ENCODE data around the gene THSD8. TPM values are rescaled to one million over a fixed set of nuclear protein-coding genes. Genes with fewer than 3 reads are reported as not detected.

Gene THSD8
- polyA plus RNA-seq, 1 donor from 2014 or later = not detected

DNA sequence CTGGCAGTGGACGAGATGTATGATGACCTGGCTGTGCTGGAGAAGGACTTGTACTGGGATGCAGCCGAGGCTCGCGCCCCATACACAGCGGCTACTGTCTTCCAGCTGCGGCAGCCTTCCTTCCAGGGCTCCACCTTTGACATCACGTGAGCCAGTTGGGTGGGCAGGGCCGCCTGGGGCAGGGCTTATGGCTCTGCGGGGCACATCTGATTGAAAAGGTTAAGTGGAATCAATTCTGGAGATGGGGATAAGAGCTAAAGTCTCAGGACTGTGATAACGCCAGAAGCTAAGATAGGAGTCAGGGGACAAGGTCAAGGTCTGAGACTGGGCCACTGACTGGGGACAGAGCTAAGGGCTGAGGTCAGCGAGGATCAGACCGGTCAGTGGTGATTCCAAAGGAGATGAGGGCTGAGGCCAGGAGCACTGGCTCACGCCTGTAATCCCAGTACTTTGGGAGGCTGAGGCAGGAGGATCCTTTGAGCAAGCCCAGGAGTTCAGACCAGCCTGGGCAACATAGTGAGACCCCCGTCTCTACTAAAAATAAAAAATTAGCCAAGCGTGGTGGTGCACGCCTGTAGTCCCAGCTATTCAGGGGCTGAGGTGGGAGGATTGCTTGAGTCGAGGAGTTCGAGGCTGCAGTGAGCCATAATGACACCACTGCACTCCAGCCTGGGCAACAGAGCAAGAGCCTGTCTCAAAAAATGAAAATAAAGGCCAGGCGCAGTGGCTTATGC lies 45.6 kb upstream of the THSD8 start:
- Histone ChIP-seq H3K4me3 (ENCODE audit: low read length) (no peak overlapping the region), H4K20me1 (ENCODE audit: insufficient read depth) (no peaks in the 10 kb centered on the region), H2AFZ (ENCODE audit: low read depth, low read length) (no peak overlapping the region), H3K9me3 (ENCODE audit: low read length) (no peaks in the 10 kb centered on the region), H3K36me3 (ENCODE audit: insufficient read depth, low read length) (no peaks in the 10 kb centered on the region), H3K9ac (ENCODE audit: low read length) (no peak overlapping the region), H3F3A (ENCODE audit: insufficient read depth, low read length, poor library complexity, severe bottlenecking) (no peaks in the 10 kb centered on the region), H3K27ac (ENCODE audit: low read length) (no peak overlapping the region), H3K27me3 (ENCODE audit: insufficient read depth, low read depth, low read length) (peaks cover 11% of the 10 kb centered on the region), H3K9me2 (ENCODE audit: insufficient read depth, low read length) (no peaks in the 10 kb centered on the region), H3K79me2 (replicated peaks; ENCODE audit: insufficient read depth, low read length) (no peaks in the 10 kb centered on the region), H3K4me2 (ENCODE audit: low read length) (no peak overlapping the region)
- TF ChIP-seq EP300 (conservative IDR thresholded peaks at IDR 0.05; ENCODE audit: poor library complexity, severe bottlenecking) = no peak
- no peak for TF ChIP-seq TAF1 (IDR thresholded peaks at IDR 0.05; ENCODE audit: low read depth)
- TF ChIP-seq RAD21 (conservative IDR thresholded peaks at IDR 0.05) = no peak
- TF ChIP-seq SMC3 (conservative IDR thresholded peaks at IDR 0.05; ENCODE audit: poor library complexity) = no peak
- TF ChIP-seq POLR2AphosphoS5 (IDR thresholded peaks at IDR 0.05) = no peak
- no peak for TF ChIP-seq MXI1 (conservative IDR thresholded peaks at IDR 0.05; ENCODE audit: poor library complexity, severe bottlenecking)
- no peak for TF ChIP-seq EZH2 (IDR thresholded peaks at IDR 0.05; ENCODE audit: borderline replicate concordance, insufficient read depth, low read length, poor library complexity, severe bottlenecking)
- TF ChIP-seq, protein P1, sequence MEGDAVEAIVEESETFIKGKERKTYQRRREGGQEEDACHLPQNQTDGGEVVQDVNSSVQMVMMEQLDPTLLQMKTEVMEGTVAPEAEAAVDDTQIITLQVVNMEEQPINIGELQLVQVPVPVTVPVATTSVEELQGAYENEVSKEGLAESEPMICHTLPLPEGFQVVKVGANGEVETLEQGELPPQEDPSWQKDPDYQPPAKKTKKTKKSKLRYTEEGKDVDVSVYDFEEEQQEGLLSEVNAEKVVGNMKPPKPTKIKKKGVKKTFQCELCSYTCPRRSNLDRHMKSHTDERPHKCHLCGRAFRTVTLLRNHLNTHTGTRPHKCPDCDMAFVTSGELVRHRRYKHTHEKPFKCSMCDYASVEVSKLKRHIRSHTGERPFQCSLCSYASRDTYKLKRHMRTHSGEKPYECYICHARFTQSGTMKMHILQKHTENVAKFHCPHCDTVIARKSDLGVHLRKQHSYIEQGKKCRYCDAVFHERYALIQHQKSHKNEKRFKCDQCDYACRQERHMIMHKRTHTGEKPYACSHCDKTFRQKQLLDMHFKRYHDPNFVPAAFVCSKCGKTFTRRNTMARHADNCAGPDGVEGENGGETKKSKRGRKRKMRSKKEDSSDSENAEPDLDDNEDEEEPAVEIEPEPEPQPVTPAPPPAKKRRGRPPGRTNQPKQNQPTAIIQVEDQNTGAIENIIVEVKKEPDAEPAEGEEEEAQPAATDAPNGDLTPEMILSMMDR (IDR thresholded peaks at IDR 0.05; ENCODE audit: poor library complexity, severe bottlenecking) = no peak
- TF ChIP-seq, protein P2, sequence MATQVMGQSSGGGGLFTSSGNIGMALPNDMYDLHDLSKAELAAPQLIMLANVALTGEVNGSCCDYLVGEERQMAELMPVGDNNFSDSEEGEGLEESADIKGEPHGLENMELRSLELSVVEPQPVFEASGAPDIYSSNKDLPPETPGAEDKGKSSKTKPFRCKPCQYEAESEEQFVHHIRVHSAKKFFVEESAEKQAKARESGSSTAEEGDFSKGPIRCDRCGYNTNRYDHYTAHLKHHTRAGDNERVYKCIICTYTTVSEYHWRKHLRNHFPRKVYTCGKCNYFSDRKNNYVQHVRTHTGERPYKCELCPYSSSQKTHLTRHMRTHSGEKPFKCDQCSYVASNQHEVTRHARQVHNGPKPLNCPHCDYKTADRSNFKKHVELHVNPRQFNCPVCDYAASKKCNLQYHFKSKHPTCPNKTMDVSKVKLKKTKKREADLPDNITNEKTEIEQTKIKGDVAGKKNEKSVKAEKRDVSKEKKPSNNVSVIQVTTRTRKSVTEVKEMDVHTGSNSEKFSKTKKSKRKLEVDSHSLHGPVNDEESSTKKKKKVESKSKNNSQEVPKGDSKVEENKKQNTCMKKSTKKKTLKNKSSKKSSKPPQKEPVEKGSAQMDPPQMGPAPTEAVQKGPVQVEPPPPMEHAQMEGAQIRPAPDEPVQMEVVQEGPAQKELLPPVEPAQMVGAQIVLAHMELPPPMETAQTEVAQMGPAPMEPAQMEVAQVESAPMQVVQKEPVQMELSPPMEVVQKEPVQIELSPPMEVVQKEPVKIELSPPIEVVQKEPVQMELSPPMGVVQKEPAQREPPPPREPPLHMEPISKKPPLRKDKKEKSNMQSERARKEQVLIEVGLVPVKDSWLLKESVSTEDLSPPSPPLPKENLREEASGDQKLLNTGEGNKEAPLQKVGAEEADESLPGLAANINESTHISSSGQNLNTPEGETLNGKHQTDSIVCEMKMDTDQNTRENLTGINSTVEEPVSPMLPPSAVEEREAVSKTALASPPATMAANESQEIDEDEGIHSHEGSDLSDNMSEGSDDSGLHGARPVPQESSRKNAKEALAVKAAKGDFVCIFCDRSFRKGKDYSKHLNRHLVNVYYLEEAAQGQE (IDR thresholded peaks at IDR 0.05; ENCODE audit: borderline replicate concordance) = no peak

DNA sequence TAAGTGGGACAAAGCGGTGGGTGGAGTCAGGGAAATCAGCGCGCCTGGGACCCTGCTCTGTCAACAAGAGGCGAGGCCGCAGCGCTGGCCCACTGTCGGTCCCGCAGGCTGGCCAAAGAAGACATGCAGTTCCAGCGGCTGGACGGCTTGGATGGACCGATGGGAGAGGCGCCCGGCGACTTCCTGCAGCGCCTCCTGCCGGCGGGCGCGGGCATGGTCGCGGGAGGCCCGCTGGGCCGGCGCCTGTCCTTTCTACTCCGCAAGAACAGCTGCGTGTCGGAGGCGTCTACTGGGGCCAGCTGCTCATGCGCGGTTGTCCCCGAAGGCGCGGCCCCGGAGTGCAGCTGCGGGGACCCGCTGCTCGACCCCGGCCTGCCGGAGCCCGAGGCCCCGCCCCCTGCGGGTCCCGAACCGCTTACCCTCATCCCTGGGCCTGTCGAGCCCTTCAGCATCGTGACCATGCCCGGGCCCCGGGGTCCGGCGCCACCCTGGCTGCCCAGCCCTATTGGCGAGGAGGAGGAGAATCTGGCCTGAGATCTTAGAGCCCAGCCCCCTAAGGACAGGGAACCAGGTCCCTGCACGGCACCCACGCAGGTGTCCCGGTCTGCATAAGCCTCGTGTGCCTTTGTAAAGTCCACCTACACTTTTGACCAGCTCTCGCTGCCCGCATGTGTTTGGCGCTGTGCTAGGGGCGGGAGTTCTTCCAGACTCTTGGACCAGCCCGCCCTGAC lies 44.2 kb upstream of the THSD8 start:
- Histone ChIP-seq H3K4me2 (ENCODE audit: low read length) (no peak overlapping the region), H3K9me3 (ENCODE audit: low read length) (no peaks in the 10 kb centered on the region), H4K20me1 (ENCODE audit: insufficient read depth) (no peaks in the 10 kb centered on the region), H3K9me2 (ENCODE audit: insufficient read depth, low read length) (no peaks in the 10 kb centered on the region), H3F3A (ENCODE audit: insufficient read depth, low read length, poor library complexity, severe bottlenecking) (no peaks in the 10 kb centered on the region), H3K27ac (ENCODE audit: low read length) (no peak overlapping the region), H3K4me3 (ENCODE audit: low read length) (no peak overlapping the region), H3K36me3 (ENCODE audit: insufficient read depth, low read length) (no peaks in the 10 kb centered on the region), H3K27me3 (ENCODE audit: insufficient read depth, low read depth, low read length) (no peaks in the 10 kb centered on the region), H3K79me2 (replicated peaks; ENCODE audit: insufficient read depth, low read length) (no peaks in the 10 kb centered on the region), H3K9ac (ENCODE audit: low read length) (no peak overlapping the region), H2AFZ (ENCODE audit: low read depth, low read length) (no peak overlapping the region)
- TF ChIP-seq, protein P1 (IDR thresholded peaks at IDR 0.05; ENCODE audit: poor library complexity, severe bottlenecking) = peak; percentile 52
- no peak for TF ChIP-seq RAD21 (conservative IDR thresholded peaks at IDR 0.05)
